Stimulated activated CD8-positive, alpha-beta memory T cell treated with anti-CD3 and anti-CD28 coated beads, Interleukin-2, amount 100 ng/mL, for 1 hour (primary cell): Measurements from ENCODE around the gene CRYGB.
"Not testable (repeated sequence)": the region's sequence is repeated elsewhere in the genome, so short reads cannot be mapped to it uniquely, and the experiment has no call there.

Source experiments
- DNase-seq, 2 donors: peaks; one replicate each; pipeline ENCODE4 v3.0.0-alpha.2; 2020; ENCODE audit warnings: low read depth in 2 of 2

The CRYGB gene

DNA sequence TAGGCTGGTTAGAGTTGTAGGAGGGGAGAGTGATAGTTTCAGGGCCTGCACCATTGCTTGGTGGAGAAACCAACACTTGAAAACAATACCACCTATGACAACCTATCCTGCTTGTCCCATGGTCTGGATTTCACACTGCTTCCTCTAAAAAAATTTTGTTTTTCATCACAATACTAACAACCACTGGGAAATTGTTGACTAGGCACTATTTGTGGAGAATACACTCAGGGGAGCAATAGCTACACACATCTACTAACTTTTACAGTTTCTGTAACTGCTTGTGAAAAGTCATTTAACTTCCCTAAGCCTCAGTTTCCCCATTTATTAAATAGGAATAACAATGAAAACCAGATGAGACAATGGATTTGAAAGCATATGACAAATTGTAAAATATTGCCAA is 4.1 kb upstream of the CRYGB start:
- no peak for DNase-seq

DNA sequence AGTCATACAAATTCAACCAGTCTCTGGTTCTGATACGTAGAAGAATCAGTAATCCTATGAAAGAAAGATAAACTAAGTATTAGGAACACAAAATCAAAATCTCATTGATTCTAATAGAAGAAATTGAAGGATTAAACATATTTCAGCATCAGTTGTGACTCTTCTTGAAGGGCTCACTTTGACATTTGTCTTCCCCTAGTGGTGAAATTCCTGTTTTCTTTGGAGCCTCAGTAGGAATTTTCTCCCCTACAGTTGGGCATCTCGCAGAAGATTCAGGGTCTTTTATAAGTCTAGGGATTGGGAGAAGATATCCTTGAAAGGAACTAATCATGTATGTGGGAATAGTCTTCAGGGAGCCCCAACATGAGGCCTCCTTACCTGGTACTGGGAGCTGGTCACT is 2.8 kb upstream of the CRYGB start:
- DNase-seq: no peak

- no peak for DNase-seq
These were observed 1.8 kb upstream of the CRYGB start for GRCh38 chr2:208147759-208148158.

DNA sequence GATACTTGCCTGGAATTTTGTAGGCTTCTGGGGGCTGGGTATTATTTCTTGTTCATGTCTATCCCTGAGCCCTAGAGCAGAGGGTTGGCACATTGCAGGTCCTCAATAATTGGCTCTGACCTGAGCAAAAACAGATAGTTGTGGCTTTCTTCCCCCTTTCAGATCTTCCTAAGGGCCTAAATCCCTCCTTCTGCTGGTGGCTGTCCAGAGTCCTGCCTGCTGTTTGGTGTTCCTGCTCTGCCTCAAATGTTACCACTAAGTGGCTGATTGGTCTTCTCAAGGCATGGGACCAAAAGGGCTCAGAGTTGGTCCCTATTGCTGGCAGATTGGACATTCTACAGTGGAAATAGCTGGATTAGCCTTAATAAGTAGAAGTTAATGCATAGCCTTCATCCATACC is 1.1 kb upstream of the CRYGB start:
- DNase-seq: no peak

DNA sequence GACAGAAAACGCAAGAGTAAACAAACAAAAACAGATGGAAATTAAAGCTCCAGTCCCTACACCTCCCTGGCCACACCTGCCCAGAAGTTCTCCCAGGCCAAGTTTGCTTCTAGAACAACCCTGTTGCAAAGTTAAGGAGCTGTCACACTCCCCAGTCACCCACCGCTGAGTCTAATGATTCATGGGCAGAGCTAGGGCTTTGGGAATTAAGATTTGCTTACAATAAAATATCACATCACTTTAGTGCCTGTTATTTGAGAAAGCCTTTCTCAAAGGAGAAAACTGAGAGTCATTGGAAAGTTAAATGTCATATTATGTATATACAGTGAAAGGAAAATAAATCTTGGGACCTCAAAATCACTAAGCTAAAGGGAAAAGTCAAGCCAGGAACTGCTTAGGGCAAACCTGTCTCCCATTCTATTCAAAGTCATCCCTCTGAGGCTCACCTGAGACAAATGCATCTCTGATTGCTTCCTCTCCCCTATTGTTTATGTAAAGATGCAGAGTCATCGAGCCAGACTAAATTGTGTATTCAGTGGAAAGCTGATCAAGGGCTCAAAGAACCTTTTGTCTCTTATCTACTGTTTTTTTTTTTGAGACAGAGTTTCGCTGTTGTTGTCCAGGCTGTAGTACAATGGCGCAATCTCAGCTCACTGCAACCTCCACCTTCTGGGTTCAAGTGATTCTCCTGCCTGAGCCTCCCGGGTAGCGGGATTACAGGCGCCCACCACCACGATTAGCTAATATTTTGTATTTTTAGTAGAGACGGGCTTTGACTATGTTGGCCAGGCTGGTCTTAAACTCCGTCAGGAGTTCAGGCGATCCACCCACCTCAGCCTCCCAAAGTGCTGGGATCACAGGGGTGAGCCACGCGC is 2.8 kb downstream of the CRYGB start:
- DNase-seq: no peak

DNA sequence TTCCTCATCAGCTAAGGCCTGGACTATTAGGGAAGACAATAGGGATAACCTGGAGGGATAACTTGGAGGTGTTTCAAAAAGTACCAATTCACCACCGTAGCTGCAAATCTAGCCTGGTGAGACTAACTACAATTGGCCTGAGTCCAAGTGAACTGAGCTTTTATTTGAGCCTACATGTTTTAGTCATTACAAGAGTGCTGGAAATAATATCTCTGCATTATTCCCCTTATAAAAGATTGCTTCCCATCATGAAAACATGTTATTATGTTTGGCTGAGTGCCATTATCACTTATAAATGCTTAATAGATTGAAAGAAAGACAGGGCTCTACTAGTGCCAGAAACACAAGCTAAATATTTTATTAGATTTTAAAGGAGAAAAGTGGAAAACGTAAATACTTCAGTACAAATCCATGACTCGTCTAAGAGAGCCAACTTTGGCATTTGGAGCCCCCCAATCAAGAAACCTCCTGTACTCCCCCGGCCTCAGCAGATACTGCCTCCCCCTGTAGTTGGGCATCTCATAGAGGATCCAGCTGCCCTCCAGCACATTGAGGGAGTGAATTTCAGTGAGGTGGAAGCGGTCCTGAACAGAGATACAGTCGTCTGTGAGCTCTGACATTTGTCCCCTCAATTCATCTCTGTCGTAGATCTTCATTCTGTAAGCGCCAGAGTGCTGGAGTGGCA is 3.6 kb downstream of the CRYGB start:
- DNase-seq: no peak

DNA sequence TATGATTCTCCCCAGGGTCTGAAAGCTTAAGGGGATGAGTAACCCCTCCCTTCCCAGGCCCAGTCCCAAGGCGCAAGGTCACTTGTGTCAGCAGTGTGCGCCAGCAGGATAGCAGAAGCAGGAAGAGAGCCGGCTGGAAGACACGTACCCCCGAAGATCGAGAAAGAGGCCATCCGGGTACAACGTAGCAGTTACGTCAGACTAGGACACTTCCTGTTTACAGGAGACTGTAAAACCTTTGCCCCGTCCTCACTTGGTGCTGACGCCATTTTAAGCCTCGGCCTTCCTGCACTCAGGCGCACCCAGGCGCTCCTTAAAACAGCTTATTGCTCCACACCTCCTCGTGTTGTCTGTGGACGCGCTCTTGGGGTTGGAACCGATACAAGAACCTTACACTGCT is 6.5 kb downstream of the CRYGB start:
- no peak for DNase-seq

GRCh38 chr2:208138334-208138733 is 7.6 kb downstream of the CRYGB start:
- not testable (repeated sequence) for DNase-seq

DNA sequence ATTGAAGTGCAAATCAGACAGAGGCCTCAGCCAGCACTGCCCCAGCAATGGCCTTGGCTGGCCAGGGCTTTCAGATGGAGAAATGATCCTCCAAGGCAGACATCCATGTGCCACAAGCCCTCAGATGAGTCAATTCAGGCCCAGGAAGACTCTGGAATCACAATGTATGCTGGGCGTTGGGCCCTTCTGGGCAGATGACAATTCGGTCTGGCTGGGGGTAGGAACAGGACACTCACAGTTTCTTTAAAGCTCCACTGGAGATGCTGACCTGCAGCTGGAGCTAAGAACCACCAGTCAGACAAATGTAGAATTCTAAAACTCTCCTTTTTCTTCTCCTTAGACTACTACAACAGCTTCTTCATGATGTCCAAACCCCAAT is 9.3 kb downstream of the CRYGB start:
- DNase-seq: no peak

GRCh38 chr2:208135794-208136715 is 9.9 kb downstream of the CRYGB start:
- no peak for DNase-seq

- DNase-seq: no peak
These were observed 10.9 kb downstream of the CRYGB start for GRCh38 chr2:208134928-208135586.

- DNase-seq: no peak
These were observed 15.2 kb downstream of the CRYGB start for GRCh38 chr2:208130712-208131110.

DNA sequence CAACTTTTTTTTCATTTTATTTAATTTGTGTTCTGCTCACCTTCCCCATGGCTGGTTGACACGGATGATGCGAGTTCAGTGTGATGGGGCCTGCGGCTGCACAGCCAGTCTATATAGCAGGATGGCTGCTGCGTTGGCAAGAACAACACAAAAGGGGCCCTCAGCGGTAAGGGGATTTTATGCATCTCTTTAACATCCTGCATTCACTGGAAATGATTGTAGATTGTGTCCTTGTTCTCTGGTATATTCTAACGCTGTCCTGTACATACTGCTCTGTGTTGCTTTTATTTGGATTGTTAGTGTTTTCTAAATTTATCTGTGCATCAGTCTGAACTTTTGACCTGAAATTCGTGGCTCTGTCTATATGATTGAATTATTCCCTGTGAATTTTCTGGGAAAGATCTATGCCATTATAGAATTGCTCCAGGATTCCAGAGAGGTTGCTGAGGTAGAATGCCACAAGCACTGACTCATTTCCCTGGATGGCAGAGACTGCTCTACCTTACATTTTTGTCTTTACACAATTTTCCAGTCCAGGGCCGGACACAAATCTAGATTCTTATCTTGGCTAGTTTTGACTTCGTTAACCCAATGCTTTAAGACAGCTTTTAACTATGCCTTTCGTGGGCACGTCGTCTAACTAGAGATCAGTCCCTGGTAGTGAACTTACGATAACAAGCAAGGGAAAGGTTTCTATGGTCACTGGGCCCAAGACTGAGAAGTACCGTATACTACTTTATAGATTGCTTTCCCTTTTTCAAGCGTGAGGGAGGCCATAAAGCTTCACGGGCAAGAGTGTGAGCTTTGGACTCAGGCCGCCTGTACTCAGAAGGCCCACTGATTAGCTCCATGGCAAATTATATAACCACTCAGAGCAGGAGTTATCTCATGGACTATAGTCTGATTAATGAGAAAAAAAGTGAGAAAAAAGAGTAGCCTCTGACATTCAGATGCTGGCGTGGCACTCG is 15.9 kb downstream of the CRYGB start, which contains the start of gene CRYGC:
Gene CRYGC (minus strand): TSS at position 85 of the 968 bp plus-strand sequence. CDS start 36 bp downstream, at position 49.
- DNase-seq: no peak

DNA sequence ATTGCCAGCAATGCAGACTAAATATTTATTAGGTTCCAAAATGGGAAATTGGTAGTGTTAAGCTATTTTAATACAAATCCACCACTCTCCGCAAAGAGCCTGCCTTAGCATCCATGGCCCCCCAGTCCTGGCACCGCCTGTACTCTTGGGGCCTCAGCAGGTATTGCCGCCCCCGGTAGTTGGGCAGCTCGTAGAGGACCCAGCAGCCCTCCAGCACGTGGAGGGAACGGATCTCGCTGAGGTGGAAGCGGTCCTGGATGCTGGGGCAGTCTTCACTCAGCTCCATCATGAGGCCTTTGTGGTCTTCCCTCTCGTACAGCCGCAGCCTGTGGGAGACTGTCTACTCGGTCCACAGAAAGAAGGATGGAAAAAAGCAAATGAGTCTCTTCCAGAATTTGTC is 17.8 kb downstream of the CRYGB start:
- no peak for DNase-seq

DNA sequence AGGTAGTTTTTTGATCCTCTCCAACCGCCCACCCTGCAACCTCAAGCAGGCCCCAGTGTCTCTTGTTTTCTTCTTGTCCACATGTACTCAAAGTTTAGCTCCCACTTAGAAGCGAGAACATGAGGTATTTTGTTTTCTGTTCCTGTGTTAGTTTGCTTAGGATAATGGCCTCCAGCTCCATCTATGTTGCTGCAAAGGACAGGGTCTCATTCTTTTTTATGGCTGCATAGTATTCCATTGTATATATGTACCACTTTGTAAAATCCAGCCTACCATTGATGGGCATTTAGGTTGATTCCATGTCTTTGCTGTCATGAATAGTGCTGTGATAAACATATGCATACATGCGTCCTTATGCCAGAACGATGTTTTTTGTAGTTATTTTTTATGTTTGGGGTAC is 18.9 kb downstream of the CRYGB start:
- DNase-seq: no peak

- no peak for DNase-seq
These were observed 20.7 kb downstream of the CRYGB start for GRCh38 chr2:208125251-208125650.

DNA sequence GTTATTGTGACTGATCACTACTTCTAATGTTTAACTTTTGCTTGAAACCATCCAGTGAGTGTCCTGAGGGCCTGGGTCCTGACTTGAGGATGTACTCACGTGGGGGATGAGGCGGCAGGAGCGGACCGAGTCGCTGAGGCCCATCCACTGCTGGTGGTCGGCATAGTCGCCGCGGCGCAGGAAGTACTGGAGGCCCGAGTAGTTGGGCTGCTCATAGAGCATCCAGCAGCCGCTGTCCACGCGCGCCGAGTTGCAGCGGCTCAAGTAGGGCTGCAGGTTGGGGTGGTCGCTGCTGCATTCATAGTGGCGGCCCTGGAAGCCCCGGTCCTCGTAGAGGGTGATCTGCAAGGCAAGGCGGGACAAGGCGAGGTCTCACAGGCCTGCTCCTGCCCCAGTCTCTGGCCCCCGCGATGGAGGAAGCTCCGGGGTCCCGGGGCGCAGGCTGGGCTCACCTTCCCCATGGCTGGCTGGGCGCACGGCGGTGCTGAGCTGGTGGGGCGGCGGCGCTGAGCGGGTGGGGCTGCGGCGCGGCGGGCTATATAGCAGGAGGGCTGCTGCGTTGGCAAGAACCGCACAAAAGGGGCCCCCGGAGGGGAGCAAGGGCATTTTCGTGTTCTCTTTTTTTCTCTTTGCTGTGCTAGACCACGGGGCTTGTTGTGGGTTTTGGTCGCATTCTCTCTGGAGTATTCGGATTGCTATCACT is 21.8 kb downstream of the CRYGB start, which contains the start of gene CRYGD:
Gene CRYGD (minus strand): TSS at position 512 of the 703 bp plus-strand sequence. CDS start 51 bp downstream, at position 461.
- DNase-seq: not testable (repeated sequence)

GRCh38 chr2:208122248-208122647 is 23.7 kb downstream of the CRYGB start:
- no peak for DNase-seq

GRCh38 chr2:208118918-208119317 is 27.0 kb downstream of the CRYGB start:
- DNase-seq: no peak

GRCh38 chr2:208117390-208117789 is 28.6 kb downstream of the CRYGB start:
- not testable (repeated sequence) for DNase-seq
